Endodermal cell (in vitro differentiated cells): ENCODE results near the gene JUNB. TPM values are rescaled to one million over a fixed set of nuclear protein-coding genes. Genes with fewer than 3 reads are reported as not detected.

Experiments used
- DNase-seq: peaks from one replicate; pipeline ENCODE4 v3.0.0-alpha.2; 2017
- H3K27ac ChIP-seq: 2 replicates; pipeline ENCODE4 v1.5.1; 2013; ENCODE audit warnings: mild to moderate bottlenecking, low read depth, low read length, moderate library complexity
- H3K27me3 ChIP-seq: 2 replicates; pipeline ENCODE4 v1.6.1; 2013; ENCODE audit warnings: mild to moderate bottlenecking, low read length, moderate library complexity; ENCODE audit not compliant: insufficient read depth, control insufficient read depth, poor library complexity, severe bottlenecking
- H3K36me3 ChIP-seq: 2 replicates; pipeline ENCODE4 v1.7.0; 2013; ENCODE audit warnings: mild to moderate bottlenecking, low read length, moderate library complexity; ENCODE audit not compliant: control insufficient read depth, insufficient read depth
- H3K4me1 ChIP-seq: one replicate; pipeline ENCODE4 v1.7.0; 2013; ENCODE audit warnings: low read length; ENCODE audit not compliant: control insufficient read depth, insufficient read depth
- H3K4me3 ChIP-seq: 2 replicates; pipeline ENCODE4 v1.5.1; 2013; ENCODE audit warnings: mild to moderate bottlenecking, low read length, moderate library complexity
- H3K9ac ChIP-seq: 2 replicates; pipeline ENCODE4 v1.6.1; 2013; ENCODE audit warnings: mild to moderate bottlenecking, low read length, moderate library complexity; ENCODE audit not compliant: poor library complexity, severe bottlenecking; ENCODE audit errors: extremely low read depth
- H3K9me3 ChIP-seq: 2 replicates; pipeline ENCODE4 v1.6.1; 2013; ENCODE audit warnings: mild to moderate bottlenecking, low read length, moderate library complexity; ENCODE audit not compliant: control insufficient read depth
- H3K27ac Mint-ChIP-seq: 2 replicates; pipeline ENCODE4 v1.8.0; 2020; ENCODE audit warnings: mixed read lengths
- H3K27me3 Mint-ChIP-seq: 2 replicates; pipeline ENCODE4 v1.8.0; 2021; ENCODE audit warnings: mild to moderate bottlenecking, mixed read lengths; ENCODE audit not compliant: insufficient read depth
- H3K36me3 Mint-ChIP-seq: 2 replicates; pipeline ENCODE4 v1.8.0; 2020; ENCODE audit warnings: low read depth, mixed read lengths
- H3K4me1 Mint-ChIP-seq: 2 replicates; pipeline ENCODE4 v1.8.0; 2020; ENCODE audit warnings: mixed read lengths
- H3K4me3 Mint-ChIP-seq: 2 replicates; pipeline ENCODE4 v1.8.0; 2020; ENCODE audit warnings: mild to moderate bottlenecking, moderate library complexity, mixed read lengths
- H3K9me3 Mint-ChIP-seq: 2 replicates; pipeline ENCODE4 v1.8.0; 2020; ENCODE audit warnings: mild to moderate bottlenecking, mixed read lengths
- CTCF ChIP-seq: fragments of 200-600 bp; sonication (generic); conservative IDR thresholded peaks from 2 replicates; pipeline ENCODE4 v1.5.0; 2021; ENCODE audit warnings: antibody characterized with exemption, mild to moderate bottlenecking
- WGBS, 2 experiments: methylation state at CpG; one replicate each; pipeline versions ENCODE4 v1.1.5 to v1.1.7; 2013; ENCODE audit warnings: missing lambda C conversion rate in 2 of 2, mixed read lengths in 1 of 2; ENCODE audit not compliant: insufficient coverage in 1 of 2, insufficient read length in 1 of 2; 5-methylcytosine and 5-hydroxymethylcytosine counted together
- total RNA-seq, 2 donors: library from RNA; stranded (reverse); fragmentation: NEBNext Ultra II Directional in 1 of 2; extraction: Animal tissue kit (Norgen Biotek cat#: 25700) in 1 of 2; gene quantifications; 2 replicates in 1 of 2; 3 replicates in 1 of 2; pipeline ENCODE4 v1.2.1, GENCODE V29; 2021

JUNB gene
- total RNA-seq, 2 donors from 2014 or later = 6.7 to 7.2 TPM

GRCh38 chr19:12779162-12779993, 11.9 kb upstream of the JUNB start:
- Histone ChIP-seq H3K4me3 (no peak overlapping the region), H3K36me3 (no peaks in the 10 kb centered on the region), H3K27ac (no peak overlapping the region), H3K9me3 (no peaks in the 10 kb centered on the region), H3K27me3 (no peaks in the 10 kb centered on the region), H3K4me1 (peaks cover 4% of the 10 kb centered on the region), H3K9ac (no peak overlapping the region)
- peak; percentile 54 for TF ChIP-seq CTCF
- DNase-seq = peak; percentile 75
- 70 to 83% methylated on average over 10 to 15 of the region's 15 CpGs for WGBS, 2 experiments
- Mint-ChIP-seq H3K27me3 (no peaks in the 10 kb centered on the region), H3K36me3 (peaks cover 4% of the 10 kb centered on the region), H3K27ac (peak overlapping the region; percentile 79), H3K4me1 (peaks cover 20% of the 10 kb centered on the region), H3K4me3 (peak overlapping the region; percentile 59), H3K9me3 (no peaks in the 10 kb centered on the region)

GRCh38 chr19:12782174-12782423, 9.2 kb upstream of the JUNB start:
- Histone ChIP-seq H3K9me3 (no peaks in the 10 kb centered on the region), H3K27me3 (no peaks in the 10 kb centered on the region), H3K36me3 (no peaks in the 10 kb centered on the region), H3K9ac (no peak overlapping the region), H3K4me1 (peaks cover 4% of the 10 kb centered on the region), H3K4me3 (peak overlapping the region; percentile 72), H3K27ac (no peak overlapping the region)
- Mint-ChIP-seq H3K27ac (no peak overlapping the region), H3K9me3 (no peaks in the 10 kb centered on the region), H3K27me3 (no peaks in the 10 kb centered on the region), H3K4me3 (peak overlapping the region; percentile 61), H3K4me1 (peaks cover 16% of the 10 kb centered on the region), H3K36me3 (no peaks in the 10 kb centered on the region)
- TF ChIP-seq CTCF = no peak
- WGBS, 2 experiments = 76 to 77% methylated on average over 3 to 12 of the region's 12 CpGs
- DNase-seq = peak; percentile 52

- Histone ChIP-seq H3K27me3 (no peaks in the 10 kb centered on the region), H3K4me1 (peaks cover 4% of the 10 kb centered on the region), H3K36me3 (no peaks in the 10 kb centered on the region), H3K9me3 (no peaks in the 10 kb centered on the region), H3K4me3 (peak overlapping the region; percentile 72), H3K9ac (peak overlapping the region; percentile 6), H3K27ac (peak overlapping the region; percentile 38)
- H3K9me3 Mint-ChIP-seq = no peaks in the 10 kb centered on the region
- H3K4me1 Mint-ChIP-seq = peaks cover 14% of the 10 kb centered on the region
- DNase-seq = peak; percentile 78
- H3K36me3 Mint-ChIP-seq = no peaks in the 10 kb centered on the region
- H3K27me3 Mint-ChIP-seq = no peaks in the 10 kb centered on the region
- H3K4me3 Mint-ChIP-seq = peak overlapping the region; percentile 61
- no peak for TF ChIP-seq CTCF
- no peak overlapping the region for H3K27ac Mint-ChIP-seq
- 5 to 10% methylated on average over 22 to 88 of the region's 88 CpGs for WGBS, 2 experiments
Observed at GRCh38 chr19:12782424-12783290, 8.6 kb upstream of the JUNB start.
